OCI-LY3 (cell line): Measurements from ENCODE around the gene FRRS1L.

Experiments used
- H2AFZ ChIP-seq: fragments of 200-600, 300-600 bp; shearing (Covaris generic); 2 replicates; pipeline ENCODE4 v1.6.0; 2014; ENCODE audit warnings: antibody characterized with exemption, low read depth, low read length
- H3K27ac ChIP-seq: fragments of 200-600, 300-600 bp; sonication (generic); 2 replicates; pipeline ENCODE4 v1.5.1; 2014; ENCODE audit warnings: mild to moderate bottlenecking, low read length, moderate library complexity, mixed read lengths
- H3K27me3 ChIP-seq: fragments of 200-600, 300-600 bp; sonication (generic); 2 replicates; pipeline ENCODE4 v1.6.1; 2014; ENCODE audit warnings: low read depth, low read length, mixed read lengths
- H3K36me3 ChIP-seq: fragments of 200-600, 300-600 bp; sonication (generic); replicated peaks from 2 replicates; pipeline ENCODE3; 2014; ENCODE audit warnings: low read depth, low read length, mixed read lengths
- H3K4me1 ChIP-seq: fragments of 300-600, 200-600 bp; sonication (generic); 2 replicates; pipeline ENCODE4 v1.6.1; 2014; ENCODE audit warnings: low read length, mixed read lengths
- H3K4me2 ChIP-seq: fragments of 200-600, 300-600 bp; sonication (generic); 2 replicates; pipeline ENCODE4 v1.6.1; 2014; ENCODE audit warnings: low read length, mixed read lengths
- H3K4me3 ChIP-seq: fragments of 300-600, 200-600 bp; sonication (generic); 2 replicates; pipeline ENCODE4 v1.5.1; 2014; ENCODE audit warnings: antibody characterized with exemption, mild to moderate bottlenecking, low read length, moderate library complexity
- H3K79me2 ChIP-seq: fragments of 300-600, 200-600 bp; shearing (Covaris generic); 2 replicates; pipeline ENCODE4 v1.6.1; 2014; ENCODE audit warnings: mild to moderate bottlenecking, low read length, mixed read lengths
- H3K9ac ChIP-seq: fragments of 300-600, 200-600 bp; shearing (Covaris generic); 2 replicates; pipeline ENCODE4 v1.6.0; 2014; ENCODE audit warnings: mild to moderate bottlenecking, low read length, moderate library complexity
- H3K9me3 ChIP-seq: fragments of 200-600, 300-600 bp; shearing (Covaris generic); 2 replicates; pipeline ENCODE4 v1.6.1; 2014; ENCODE audit warnings: low read length, mixed read lengths; ENCODE audit not compliant: insufficient read depth
- H4K20me1 ChIP-seq: fragments of 200-600, 300-600 bp; sonication (generic); 2 replicates; pipeline ENCODE4 v1.6.1; 2016; ENCODE audit warnings: low read length, mixed read lengths; ENCODE audit not compliant: insufficient read depth
- EZH2phosphoT487 ChIP-seq: fragments of 200-600 bp; shearing (Covaris generic); IDR thresholded peaks from 2 replicates; pipeline ENCODE4 v1.6.1; 2018; ENCODE audit warnings: antibody characterized with exemption, mixed run types, low read depth
- TF ChIP-seq, protein P1 (sequence below): fragments of 200-600, 300-600 bp; sonication (generic); IDR thresholded peaks from 2 replicates; pipeline ENCODE4 v1.5.1; 2014; ENCODE audit warnings: antibody characterized with exemption, low read length, low read depth

FRRS1L gene

GRCh38 chr9:109166771-109167601, at the start of gene FRRS1L:
TSS of gene FRRS1L (minus strand) at chr9:109167249. CDS start at chr9:109167138, 111 bp downstream.
- Histone ChIP-seq H3K4me2 (no peak within 1 kb of the TSS), H4K20me1 (no peaks in the 10 kb centered on the region), H3K4me1 (peaks cover 12% of the 10 kb centered on the region), H3K27ac (no peak within 1 kb of the TSS), H3K36me3 (no peaks in the 10 kb centered on the region), H3K9me3 (no peaks in the 10 kb centered on the region), H3K79me2 (no peaks in the 10 kb centered on the region), H2AFZ (no peak within 1 kb of the TSS), H3K4me3 (no peak within 1 kb of the TSS), H3K27me3 (peaks cover 7% of the 10 kb centered on the region), H3K9ac (no peak within 1 kb of the TSS)
- TF ChIP-seq EZH2phosphoT487, result no peak
- TF ChIP-seq, protein P1, sequence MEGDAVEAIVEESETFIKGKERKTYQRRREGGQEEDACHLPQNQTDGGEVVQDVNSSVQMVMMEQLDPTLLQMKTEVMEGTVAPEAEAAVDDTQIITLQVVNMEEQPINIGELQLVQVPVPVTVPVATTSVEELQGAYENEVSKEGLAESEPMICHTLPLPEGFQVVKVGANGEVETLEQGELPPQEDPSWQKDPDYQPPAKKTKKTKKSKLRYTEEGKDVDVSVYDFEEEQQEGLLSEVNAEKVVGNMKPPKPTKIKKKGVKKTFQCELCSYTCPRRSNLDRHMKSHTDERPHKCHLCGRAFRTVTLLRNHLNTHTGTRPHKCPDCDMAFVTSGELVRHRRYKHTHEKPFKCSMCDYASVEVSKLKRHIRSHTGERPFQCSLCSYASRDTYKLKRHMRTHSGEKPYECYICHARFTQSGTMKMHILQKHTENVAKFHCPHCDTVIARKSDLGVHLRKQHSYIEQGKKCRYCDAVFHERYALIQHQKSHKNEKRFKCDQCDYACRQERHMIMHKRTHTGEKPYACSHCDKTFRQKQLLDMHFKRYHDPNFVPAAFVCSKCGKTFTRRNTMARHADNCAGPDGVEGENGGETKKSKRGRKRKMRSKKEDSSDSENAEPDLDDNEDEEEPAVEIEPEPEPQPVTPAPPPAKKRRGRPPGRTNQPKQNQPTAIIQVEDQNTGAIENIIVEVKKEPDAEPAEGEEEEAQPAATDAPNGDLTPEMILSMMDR, result no peak

DNA sequence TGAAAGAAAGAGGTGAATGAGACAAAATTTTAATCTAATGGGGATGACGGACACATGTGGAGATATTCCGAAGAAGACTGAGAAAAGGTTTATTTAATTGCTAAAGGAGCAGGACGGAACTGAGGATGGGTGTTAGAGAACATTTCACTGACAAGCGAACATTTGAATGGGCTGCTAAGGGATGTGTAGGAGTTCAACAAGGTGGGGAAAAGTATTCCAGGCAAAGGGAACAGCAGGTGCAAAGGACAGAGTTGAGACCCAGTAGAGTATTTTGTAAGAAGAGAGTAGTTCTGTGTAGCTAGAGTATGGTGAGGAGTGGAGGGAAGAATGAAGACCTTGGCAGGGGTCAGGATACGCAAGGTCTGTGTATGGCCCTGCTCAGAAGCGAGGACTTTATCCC, 47.4 kb upstream of the FRRS1L start:
- Histone ChIP-seq H3K9ac (no peak overlapping the region), H3K4me1 (peaks cover 20% of the 10 kb centered on the region), H3K27ac (no peak overlapping the region), H2AFZ (no peak overlapping the region), H4K20me1 (no peaks in the 10 kb centered on the region), H3K4me2 (no peak overlapping the region), H3K36me3 (no peaks in the 10 kb centered on the region), H3K79me2 (no peaks in the 10 kb centered on the region), H3K4me3 (no peak overlapping the region), H3K27me3 (no peaks in the 10 kb centered on the region), H3K9me3 (no peaks in the 10 kb centered on the region)
- TF ChIP-seq, protein P1, result no peak
- no peak for TF ChIP-seq EZH2phosphoT487

DNA sequence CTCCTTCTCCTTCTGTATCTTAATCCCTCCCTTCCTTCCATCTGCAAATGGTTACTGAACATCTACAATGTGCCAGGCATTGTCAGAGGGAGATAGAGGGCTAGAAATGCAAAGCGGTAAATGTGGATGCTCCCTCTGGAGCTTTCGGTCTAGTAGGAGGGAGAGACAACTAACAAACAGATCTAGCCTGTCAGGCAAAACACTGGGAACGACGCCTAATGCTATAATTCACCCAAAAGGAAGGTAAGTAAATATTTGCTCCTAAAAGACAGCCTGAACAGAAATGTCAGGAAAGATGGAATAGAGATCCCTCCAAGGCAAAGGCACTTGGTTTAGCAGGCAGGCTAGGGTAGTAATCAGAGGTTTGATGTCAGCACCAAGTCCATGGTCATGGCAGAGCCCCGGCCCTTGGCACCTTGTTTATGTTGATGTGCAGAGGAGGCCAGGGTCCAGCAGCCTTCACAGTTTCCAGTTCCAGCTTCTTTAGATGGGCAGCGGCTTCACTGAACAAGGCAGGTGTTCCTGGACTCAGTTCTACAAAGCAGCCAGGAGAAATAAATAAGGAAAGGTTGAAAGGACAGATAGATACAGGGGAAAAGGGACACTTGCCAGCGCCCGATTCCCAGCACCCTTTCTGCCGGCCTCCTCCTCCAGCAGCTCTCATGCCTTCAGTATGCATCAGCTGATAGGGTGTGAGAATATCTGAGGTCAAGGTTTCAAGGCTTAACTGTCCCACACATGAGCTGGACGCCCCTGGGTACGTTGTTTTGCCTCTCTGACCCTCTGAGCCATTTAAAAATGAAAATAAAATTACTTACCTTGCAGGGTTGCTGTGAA, 46.5 kb upstream of the FRRS1L start:
- Histone ChIP-seq H4K20me1 (no peaks in the 10 kb centered on the region), H3K4me1 (peaks cover 12% of the 10 kb centered on the region), H3K4me3 (no peak overlapping the region), H2AFZ (no peak overlapping the region), H3K27me3 (no peaks in the 10 kb centered on the region), H3K9me3 (no peaks in the 10 kb centered on the region), H3K9ac (no peak overlapping the region), H3K4me2 (no peak overlapping the region), H3K79me2 (no peaks in the 10 kb centered on the region), H3K27ac (no peak overlapping the region), H3K36me3 (no peaks in the 10 kb centered on the region)
- TF ChIP-seq, protein P1, result no peak
- TF ChIP-seq EZH2phosphoT487, result no peak

- no peaks in the 10 kb centered on the region for H4K20me1 ChIP-seq
- no peak overlapping the region for H2AFZ ChIP-seq
- H3K27ac ChIP-seq, result no peak overlapping the region
- peaks cover 5% of the 10 kb centered on the region for H3K4me1 ChIP-seq
- no peaks in the 10 kb centered on the region for H3K36me3 ChIP-seq
- H3K9me3 ChIP-seq, result no peaks in the 10 kb centered on the region
- no peak overlapping the region for H3K9ac ChIP-seq
- H3K79me2 ChIP-seq, result no peaks in the 10 kb centered on the region
- H3K4me2 ChIP-seq, result no peak overlapping the region
- TF ChIP-seq, protein P1, result no peak
- no peak for TF ChIP-seq EZH2phosphoT487
- no peak overlapping the region for H3K4me3 ChIP-seq
- no peaks in the 10 kb centered on the region for H3K27me3 ChIP-seq
Measured at GRCh38 chr9:109212768-109213167, 45.7 kb upstream of the FRRS1L start.
